Non-pigmented ciliary epithelial cell (primary cell): ENCODE data around the gene SF3B2.
"Not testable (repeated sequence)": the region's sequence is repeated elsewhere in the genome, so short reads cannot be mapped to it uniquely, and the experiment has no call there.

ENCODE experiments used
- DNase-seq: peaks from one replicate; pipeline ENCODE4 v3.0.0-alpha.2; 2010; ENCODE audit warnings: low read depth

The SF3B2 gene

DNA sequence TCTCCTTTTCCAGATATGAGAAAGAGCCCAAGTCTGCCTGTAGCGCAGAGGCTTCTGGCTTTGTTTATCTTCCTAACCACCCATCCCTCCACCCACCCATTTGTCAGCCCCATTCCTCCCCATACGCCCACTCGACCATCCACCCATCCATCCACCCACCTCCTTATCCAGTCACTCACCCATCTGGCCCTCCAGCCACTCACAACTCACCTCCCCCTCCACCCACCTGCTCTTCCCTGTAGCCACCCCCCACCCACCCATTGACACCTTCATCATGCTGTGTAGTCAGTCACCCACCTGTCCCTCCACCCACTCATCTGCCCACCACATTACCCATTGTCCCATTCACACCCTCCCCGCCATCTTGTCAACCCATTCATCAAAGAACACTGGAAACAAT lies 34.8 kb upstream of the SF3B2 start:
- DNase-seq = no peak

DNA sequence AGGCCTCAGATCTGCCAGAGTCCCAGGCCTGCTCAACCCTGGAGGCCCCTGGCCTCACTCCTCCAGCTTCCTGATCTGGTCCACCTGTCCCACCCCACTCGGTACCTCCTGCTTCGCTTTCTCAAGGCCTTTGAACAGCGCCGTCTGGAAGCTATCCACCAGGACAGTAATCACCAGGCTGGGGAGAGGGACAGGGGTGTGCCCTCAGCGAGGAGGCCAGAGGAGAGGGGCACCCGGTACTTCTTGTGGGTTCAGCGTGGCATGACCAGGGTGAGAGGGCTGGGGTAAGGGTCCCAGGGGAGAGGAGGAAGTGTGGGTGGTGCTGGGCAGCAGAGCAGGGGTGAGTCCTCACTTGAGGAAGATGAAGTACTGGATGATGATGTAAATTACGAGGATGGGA lies 32.0 kb upstream of the SF3B2 start:
- no peak for DNase-seq

DNA sequence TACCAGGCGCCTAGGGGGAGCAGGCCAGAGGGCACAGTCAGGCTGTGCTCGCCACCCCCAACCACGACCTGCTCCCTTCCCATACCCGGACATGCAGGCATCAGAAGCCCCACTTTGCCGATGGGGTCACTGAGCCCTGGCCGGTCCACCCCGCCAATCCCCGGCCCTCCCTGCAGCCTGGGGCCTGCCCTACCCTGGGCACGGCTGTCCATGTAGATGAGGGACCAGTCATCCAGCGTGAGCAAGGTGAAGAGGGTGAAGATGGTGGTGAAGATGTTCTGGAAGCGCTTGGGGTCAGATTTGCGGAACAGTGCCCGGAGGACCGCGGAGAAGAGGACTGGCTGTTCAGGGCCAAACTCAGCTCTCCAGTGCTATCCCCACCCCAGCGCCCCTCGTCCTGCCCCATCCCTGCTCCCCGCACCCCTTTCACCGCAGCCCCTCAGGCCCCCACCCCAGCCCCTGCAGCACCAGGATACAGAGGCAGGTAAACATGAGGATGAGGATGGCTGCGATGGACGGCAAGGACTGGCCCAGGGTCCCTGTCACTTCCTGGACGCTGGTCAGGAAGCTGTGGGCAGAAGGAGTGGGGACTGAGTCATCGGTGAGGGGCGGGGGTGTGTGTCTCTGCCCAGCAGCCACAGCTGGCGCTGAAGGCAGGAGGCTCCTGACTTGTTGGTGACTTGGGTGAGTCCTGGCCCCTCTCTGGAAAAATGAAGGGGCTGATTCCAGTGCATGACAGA lies 31.4 kb upstream of the SF3B2 start:
- no peak for DNase-seq

DNA sequence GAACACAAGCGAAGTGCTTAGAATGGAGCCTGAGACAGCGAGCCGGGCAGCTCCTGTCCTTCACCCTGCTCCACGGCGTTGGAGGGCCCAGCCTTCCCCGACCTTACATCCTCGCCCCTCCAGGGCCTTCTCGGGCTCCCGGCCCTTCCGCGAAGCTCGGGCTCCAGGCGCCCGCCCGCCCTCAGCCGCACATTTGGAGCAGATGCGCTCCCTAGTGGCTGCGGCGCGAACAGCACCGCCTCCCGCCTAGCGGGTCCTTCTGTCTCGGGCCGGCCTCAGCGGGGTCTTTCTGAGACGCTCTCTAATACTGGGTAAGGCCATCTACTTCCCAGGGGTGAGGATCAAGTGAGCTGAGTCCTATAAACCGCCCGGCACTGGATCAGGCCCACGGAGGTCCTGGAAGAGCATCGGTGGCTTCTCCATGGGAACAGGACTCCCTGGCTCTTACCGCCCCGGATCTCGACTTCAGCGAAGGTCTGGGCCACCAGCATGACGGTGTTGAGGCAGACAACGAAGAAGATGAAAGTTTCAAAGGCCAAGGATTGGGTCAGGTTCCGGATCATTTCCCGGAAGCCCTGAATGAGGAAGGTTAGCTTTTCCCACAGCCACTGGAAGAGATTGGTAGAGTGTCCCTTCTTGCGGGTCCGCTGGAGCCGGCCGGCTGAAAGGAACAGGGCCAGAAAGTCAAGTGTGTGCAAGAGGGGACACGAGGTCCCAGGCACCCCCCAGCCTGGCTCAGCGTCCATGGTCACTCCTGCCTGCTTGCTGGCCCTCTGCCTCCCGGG lies 29.6 kb upstream of the SF3B2 start:
- no peak for DNase-seq

DNA sequence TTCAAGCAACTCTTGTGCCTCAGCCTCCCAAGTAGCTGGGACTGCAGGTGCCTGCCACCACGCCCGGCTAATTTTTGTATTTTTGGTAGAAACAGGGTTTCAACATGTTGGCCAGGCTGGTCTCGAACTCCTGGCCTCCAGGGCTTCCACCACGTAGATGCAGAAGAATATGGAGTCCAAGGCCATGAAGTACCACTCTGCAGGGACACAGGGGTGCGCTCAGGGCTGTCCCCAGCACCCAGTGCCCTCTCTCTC lies 29.1 kb upstream of the SF3B2 start:
- not testable (repeated sequence) for DNase-seq

DNA sequence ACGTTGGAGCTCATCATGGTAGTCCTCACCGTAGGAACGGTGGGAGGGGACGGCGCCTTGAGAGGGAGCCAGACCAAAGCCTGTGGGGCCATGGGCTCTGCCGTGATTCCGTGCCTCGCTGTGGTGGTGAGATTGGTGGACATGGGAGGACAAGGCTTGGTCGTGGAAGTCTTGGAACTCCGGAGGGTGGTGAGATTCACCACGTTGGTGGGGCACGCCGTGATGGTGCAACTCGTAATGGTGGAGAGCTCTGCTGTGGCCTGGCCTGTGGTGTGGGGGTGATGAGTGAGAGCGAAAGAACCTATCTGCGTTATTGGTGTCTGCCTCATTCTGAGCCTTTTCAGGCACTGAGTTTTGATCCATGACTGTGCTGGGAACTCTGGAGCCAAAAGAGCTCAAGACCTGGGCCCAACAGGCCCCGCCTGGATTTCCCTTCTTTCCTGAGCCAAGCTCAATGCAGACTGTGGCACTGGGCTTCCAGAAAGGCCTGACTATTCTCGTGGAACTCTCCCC lies 26.1 kb upstream of the SF3B2 start, which contains the start of gene CATSPER1:
Gene CATSPER1, minus strand, starts transcription at position 463 of the 513 bp plus-strand sequence. Its CDS starts 100 bp downstream, at position 363.
- DNase-seq = no peak

DNA sequence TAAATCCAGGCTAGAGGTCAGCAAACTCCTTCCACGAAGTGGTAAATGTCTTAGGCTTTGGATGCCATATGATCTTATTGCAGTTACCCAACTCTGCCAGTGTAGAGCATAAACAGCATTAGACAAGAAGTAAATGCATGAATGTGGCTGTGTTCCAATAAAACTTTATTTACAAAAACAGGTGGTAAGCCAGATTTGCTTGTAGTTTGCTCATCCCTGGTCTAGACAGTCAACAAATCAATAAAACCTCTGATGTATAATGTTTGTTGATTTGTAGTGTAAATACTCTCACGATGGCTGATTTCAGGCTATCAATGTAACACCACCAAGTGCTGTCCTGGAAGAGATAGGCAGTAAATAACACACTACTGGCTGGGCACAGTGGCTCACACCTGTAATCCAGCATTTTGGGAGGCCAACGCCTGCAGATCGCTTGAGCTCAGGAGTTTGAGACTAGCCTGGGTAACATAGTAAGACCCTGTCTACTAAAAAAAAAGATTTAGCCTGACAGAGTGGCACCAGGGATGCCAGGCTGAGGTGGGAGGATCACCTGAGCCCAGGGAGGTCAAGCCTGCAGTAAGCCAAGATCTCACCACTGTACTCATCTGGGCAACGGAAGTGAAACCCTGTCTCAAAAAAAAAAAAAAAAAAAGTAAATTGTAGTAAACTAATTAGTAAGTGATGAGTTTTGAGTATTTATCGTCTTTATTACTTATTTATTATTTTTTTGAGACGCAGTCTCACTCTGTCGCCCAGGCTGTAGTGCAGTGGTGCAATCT lies 19.0 kb upstream of the SF3B2 start:
- DNase-seq = no peak

DNA sequence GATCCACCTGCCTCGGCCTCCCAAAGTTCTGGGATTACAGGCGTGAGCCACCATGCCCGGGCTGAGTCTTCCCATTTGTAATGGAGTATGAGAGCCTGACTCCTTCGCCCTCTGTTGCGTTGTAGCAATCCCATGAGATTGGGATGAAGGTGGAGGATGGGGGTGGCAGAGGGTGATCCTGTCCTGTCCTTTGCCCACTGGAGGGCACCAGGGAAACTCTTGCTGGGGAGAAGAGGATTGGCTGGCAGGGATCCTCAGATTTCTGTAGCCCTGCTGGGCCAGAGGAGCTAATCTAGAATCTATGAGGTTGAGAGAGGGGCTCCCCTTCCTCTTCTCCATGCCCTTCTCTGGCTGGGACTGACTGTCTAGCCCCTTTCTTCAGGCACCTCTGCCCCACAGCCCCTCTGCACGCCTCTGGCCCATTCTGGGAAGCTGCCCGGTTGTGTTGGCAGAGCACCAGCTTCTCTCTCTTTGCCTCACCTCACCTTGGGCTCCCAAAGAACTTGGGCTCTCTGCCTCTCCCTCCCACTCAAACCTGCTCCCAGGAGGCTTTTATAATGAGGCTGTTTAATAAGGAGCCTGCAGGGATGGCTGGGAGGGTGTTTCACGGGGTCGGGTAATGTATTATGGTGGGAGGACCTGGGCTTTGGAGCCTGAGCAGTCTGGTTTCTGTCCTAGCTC lies 16.4 kb upstream of the SF3B2 start:
- DNase-seq = no peak

DNA sequence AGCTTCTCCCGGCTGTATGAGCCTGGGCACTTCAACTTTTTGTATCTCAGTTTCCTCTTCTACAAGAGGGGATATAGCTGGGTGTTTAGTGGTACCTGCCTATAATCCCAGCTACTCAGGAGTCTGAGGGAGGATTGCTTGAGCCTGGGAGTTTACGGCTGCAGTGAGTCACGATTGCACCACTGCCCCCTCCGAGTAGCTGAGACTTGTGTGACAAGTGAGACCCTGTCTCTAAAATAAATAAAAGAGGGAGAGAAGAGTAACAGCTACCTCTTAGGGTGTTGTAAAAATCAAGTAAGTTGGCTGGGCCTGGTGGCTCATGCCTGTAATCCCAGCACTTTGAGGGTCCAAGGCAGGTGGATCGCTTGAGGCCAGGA lies 15.8 kb upstream of the SF3B2 start:
- no peak for DNase-seq

DNA sequence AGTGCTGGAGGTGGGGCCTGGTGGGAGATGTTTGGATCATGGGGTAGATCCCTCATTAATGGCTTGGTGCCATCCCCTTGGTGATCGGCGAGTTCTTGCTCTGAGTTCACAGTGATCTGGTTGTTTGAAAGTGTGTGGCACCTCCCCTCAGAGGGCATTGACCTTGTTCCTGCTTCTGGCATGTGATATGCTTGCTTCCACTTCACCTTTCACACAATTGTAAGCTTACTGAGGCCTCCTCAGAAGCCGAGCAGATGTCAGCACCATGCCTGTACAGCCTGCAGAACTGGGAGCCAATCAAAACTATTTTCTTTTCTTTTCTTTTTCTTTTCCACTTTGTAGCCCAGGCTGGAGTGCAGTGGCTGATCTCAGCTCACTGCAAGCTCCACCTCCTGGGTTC lies 14.8 kb upstream of the SF3B2 start:
- no peak for DNase-seq

DNA sequence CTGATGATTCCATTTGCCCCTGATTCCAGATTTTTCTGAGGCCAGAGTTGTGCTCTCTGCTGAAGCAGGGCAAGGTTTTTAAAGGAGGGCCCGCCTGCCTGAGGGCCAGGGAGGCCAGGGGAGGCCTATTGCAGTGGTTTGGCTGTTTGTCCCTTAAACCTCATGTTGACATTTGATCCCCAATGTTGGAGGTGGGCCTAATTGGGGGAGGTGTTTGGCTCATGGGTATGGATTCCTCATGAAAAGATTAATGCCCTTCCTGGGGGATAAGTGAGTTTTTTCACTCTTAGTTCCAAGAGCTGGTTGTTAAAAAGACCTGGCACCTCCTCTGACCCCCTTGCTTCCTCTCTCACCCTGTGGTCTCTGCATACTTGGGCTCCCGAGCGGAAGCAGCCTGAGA lies 12.4 kb upstream of the SF3B2 start:
- no peak for DNase-seq

DNA sequence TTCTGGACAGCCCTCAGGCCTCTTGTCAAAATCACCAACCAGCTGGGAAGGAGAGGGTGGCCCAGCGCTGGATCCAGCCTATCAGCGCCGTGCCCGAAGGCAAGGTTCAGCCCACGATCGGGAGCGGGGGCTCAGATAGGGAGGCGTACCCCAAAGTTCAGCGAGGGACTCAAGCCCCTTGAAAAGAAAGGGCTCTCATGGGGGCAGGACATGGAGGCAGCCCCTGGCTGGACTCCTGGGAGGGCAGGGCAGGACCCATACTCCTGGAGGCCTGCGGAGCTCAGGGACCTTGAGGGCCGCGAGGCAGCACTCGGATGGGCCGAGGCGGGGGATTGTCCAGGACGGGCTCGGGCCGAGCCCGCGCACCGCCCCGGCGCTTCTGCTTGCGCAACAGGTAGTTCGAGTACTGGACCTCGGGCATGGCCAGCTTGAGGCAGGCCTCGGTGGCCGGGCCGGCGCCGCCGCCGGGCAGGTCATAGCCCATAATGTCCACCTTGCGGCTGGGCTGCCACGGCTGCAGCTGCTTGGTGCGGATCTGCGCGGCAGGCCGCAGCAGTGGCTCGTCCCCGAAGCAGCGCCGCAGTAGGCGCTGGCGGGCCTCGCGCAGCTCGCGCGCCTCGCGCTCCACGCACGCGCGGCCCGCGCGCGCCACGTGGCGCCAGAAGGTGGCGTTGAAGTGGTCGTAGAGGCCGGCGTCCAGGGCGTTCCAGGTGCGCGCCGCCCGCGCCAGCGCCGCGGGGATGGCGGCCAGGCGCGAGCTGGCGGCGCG lies 9.8 kb upstream of the SF3B2 start:
- DNase-seq = no peak

DNA sequence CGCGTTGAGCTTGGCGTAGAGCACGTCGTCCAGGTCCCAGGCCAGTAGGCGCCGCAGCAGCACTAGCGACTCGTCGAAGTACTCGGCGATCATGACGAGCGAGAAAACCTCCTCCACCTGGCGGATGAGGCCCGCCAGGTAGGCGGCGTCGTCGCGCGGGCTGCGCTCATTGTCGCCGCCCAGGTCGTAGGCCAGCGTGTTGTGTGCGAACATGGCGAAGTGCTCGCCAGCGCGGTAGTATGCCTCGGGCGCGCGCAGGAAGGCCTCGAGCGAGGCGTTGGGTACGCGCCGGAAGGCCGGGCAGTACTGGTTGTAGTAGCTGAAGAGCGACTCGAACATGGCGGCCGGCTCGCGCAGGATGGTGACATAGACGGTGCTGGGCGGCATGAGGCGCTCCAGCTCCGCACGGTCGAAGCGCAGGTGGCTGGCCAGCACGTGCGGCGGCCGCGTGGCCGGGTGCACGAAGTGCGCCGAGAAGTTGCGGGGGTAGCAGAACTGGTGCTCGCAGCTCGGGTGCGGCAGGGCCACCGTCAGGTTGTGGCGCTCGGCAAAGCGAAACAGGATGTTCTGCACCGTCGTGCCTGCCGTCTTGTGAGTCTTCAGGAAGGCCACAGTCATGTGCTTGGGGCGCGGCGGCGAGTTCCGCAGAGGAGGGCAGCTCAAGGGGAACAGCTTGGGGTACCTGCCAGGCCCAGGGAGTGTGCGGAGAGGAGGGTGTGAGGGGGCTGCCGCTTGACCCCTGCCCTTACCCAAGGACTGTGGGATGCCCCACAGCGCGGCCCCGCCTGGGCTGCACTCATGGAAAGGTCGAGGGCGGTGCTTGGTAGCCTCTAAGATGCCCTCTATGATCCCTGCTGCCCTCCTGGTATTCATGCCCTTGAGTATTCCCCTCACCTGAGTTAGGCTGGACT lies 8.9 kb upstream of the SF3B2 start:
- no peak for DNase-seq

DNA sequence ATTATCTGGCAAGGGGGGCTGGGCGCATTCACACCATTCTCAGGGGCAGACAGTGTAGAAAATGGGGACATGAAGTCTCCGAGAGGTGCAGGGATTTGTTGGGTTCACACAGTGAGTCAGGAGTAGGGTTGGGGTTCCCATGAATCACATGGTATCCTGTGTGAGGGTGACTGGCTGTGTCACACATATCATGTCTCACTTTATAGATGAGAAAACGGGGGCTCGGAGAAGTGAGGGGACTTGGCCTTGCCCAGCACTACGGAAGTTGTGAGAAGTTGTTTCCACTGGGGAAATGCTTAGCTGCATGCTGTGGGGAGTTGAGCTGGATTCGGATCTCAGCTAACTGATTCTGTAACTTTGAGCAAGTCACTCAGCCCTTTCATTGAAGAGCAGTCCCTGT lies 7.4 kb upstream of the SF3B2 start:
- DNase-seq = no peak

DNA sequence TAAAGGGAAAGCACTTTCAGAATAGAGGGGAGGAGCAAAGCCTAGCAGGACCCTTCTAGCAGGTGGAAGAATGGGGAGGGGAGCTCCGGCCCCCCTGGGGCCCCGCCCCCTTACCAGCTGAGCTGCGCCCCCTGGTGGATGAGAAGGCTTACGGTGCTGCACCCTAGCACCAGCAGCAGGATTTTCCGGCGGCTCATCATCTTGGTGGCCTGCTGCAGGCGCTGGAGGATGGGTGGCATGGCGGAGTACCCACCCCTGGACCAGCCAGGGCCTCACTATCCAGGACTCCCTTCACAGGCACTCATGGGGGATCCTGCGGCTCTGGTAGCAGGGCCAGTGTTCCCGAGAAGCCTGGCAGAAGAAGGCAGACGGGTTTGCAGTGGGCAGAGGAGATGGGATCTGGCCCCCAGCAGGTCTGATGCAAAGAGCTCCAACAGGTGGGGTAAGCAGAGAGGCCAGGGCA lies 7.0 kb upstream of the SF3B2 start:
- no peak for DNase-seq

DNA sequence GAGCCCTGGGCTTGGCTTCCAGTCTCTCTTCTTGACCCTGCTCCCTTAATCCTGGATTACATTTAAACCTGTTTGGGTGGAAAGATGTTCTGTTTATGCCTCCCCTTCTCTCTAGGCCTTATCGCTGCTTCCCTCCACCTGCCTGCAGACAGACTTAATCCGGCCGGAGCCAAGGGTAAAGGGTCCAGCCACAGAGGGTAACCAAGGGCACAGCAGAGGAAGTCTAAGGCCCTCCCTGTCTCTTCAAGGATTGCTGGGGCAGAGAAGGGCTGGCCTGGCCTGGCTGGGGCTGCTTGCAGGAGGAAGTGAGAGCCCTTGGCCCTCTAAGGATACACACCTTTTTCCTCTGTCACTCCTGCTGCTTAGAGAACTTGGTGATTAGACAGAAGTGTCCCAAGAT lies 5.3 kb upstream of the SF3B2 start:
- no peak for DNase-seq

DNA sequence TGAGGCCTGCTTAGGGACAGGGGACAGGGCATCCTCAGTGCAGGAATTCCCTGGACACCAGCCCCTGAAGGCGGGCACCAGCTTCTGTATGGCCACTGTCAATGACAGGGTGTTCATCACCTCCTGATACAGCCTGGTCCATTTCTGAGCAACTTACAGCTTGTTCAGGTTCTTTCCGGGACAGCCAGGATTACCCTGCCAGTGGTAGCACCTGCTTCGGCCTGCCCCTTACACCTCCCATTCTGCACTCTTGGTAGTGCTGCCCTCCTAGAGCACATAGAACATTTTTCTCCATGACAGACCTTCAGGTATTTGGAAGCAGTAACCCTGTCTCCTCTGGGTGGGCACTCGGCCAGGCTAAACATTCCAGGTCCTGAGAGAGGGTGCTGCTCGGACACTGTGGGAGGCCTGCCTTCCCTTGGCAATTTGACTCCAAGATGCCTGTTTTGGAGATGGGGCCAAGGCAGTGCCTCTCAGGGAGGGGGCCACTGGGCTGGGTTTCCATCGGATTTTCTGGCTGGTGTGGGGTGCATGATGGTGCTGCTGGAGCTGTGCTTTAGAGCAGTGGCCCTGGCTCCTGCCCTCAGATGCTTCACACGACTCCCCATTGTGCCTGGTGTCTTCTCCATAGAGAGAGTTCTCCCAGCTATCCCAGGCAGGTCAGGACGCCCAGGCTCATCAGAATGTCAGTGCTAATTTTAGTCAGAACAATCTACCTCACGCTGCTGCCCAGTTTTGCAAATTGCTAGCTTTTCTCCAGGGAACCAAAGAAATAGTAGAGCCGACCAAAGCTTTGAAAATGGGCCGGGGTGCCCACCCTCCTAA lies 4.4 kb upstream of the SF3B2 start:
- no peak for DNase-seq

DNA sequence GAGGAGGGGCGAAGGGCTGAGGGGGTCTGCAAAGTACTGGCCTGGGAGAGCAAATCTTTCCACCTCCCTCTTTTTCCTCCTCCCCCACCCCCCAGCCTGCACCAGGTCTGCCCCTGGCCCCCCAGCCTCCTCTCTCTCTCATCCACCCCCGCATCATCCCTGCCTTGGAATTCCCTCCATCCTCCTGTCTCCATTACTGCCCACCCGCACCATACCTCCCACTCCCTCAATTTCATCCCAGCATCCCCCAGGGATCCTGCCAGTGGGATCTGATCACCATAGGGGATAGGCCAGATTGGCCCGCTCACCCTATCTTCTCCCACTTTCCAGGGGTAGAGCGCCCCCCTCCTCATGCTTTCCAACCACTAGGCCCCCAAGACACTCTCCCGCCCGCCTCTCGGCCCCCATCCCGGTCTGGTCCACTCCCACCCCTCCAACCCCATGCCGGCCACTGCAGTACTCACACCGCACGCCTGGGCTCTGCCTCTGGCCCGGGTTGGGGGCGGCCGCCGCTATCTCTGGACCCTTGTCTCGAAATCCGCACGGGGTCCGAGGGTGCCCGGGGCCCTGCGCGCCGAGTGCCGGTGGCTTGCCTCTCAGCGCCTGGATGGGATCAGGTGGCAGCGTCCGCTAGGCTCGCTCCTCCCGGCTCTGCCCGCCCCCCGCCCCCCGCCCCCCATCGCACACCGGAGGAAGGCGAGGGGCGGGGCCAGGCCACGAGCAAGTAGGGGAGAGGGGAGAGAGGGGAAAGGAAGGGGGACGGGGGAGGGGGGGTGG lies 3.4 kb upstream of the SF3B2 start, which contains the start of gene GAL3ST3:
Gene GAL3ST3, minus strand, starts transcription at position 615 of the 777 bp plus-strand sequence. CDS start 3,746 bp downstream, outside the sequence.
- DNase-seq = no peak
